Calu3 (cell line): ENCODE measurements around the gene CREBBP. TPM values are rescaled to one million over a fixed set of nuclear protein-coding genes. Genes with fewer than 3 reads are reported as not detected.

Source experiments
- BruUV-seq: library from RNA; stranded (reverse); fragments of 400-500 nt; replicated peaks from 2 replicates; lab custom pipeline; 2021; lab: Mats Ljungman, UMichigan
- CTCF ChIA-PET: fragments of 300-600 bp; sonication (Branson Sonifier 250); formaldehyde crosslinking; loops from one replicate; lab custom pipeline; 2022; ENCODE audit warnings: antibody characterized with exemption; lab: Charles Lee
- DNase-seq: peaks from one replicate; pipeline ENCODE4 v3.0.0; 2022
- H3K27ac Mint-ChIP-seq: one replicate; pipeline ENCODE4 v1.8.0; 2022; ENCODE audit warnings: mixed read lengths; ENCODE audit not compliant: unreplicated experiment
- H3K27me3 Mint-ChIP-seq: one replicate; pipeline ENCODE4 v1.8.0; 2022; ENCODE audit warnings: mixed read lengths; ENCODE audit not compliant: unreplicated experiment
- H3K36me3 Mint-ChIP-seq: one replicate; pipeline ENCODE4 v1.8.0; 2022; ENCODE audit warnings: mild to moderate bottlenecking, moderate library complexity, mixed read lengths; ENCODE audit not compliant: insufficient read depth, unreplicated experiment
- H3K4me1 Mint-ChIP-seq: one replicate; pipeline ENCODE4 v1.8.0; 2022; ENCODE audit warnings: mild to moderate bottlenecking, low read depth, mixed read lengths; ENCODE audit not compliant: unreplicated experiment
- H3K4me3 Mint-ChIP-seq: one replicate; pipeline ENCODE4 v1.8.0; 2022; ENCODE audit warnings: mild to moderate bottlenecking, low read depth, moderate library complexity, mixed read lengths; ENCODE audit not compliant: unreplicated experiment
- H3K9me3 Mint-ChIP-seq: one replicate; pipeline ENCODE4 v1.8.0; 2022; ENCODE audit warnings: low read depth, mixed read lengths; ENCODE audit not compliant: unreplicated experiment
- intact Hi-C: fragments of 100-400 bp; cut with micrococcal nuclease; formaldehyde crosslinking; loops from one replicate; pipeline ENCODE4 v1.10.0; 2022; ENCODE audit not compliant: unreplicated experiment
- total RNA-seq: library from RNA; stranded (reverse); gene quantifications from 2 replicates; pipeline ENCODE4 v1.2.3, GENCODE V29; 2022
- TF ChIP-seq, protein P1 (sequence below): fragments of 200-600 bp; IDR thresholded peaks from one replicate; pipeline ENCODE4 v1.8.0; 2022; ENCODE audit warnings: antibody characterized with exemption; ENCODE audit not compliant: unreplicated experiment

CREBBP gene
- total RNA-seq, 1 experiment from 2014 or later: 91.0 TPM

GRCh38 chr16:3701531-3701930 is 179.0 kb downstream of the CREBBP start:
- Mint-ChIP-seq H3K4me1 (peaks cover 5% of the 10 kb centered on the region), H3K27ac (no peak overlapping the region), H3K27me3 (no peaks in the 10 kb centered on the region), H3K4me3 (no peak overlapping the region), H3K36me3 (peaks cover 24% of the 10 kb centered on the region), H3K9me3 (no peaks in the 10 kb centered on the region)
- TF ChIP-seq, protein P1, sequence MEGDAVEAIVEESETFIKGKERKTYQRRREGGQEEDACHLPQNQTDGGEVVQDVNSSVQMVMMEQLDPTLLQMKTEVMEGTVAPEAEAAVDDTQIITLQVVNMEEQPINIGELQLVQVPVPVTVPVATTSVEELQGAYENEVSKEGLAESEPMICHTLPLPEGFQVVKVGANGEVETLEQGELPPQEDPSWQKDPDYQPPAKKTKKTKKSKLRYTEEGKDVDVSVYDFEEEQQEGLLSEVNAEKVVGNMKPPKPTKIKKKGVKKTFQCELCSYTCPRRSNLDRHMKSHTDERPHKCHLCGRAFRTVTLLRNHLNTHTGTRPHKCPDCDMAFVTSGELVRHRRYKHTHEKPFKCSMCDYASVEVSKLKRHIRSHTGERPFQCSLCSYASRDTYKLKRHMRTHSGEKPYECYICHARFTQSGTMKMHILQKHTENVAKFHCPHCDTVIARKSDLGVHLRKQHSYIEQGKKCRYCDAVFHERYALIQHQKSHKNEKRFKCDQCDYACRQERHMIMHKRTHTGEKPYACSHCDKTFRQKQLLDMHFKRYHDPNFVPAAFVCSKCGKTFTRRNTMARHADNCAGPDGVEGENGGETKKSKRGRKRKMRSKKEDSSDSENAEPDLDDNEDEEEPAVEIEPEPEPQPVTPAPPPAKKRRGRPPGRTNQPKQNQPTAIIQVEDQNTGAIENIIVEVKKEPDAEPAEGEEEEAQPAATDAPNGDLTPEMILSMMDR: no peak
- intact Hi-C loops: no loop called here
- CTCF ChIA-PET: interaction anchor here (0.6 to 0.7 kb wide), 2 partner anchors 56 to 275 kb away, joined by 3 to 4 read pairs; no protein-coding TSS in a partner anchor
- no TSS peak for BruUV-seq
- no peak for DNase-seq

GRCh38 chr16:3698941-3699340 is 181.6 kb downstream of the CREBBP start:
- Mint-ChIP-seq H3K27me3 (no peaks in the 10 kb centered on the region), H3K36me3 (peaks cover 31% of the 10 kb centered on the region), H3K27ac (no peak overlapping the region), H3K4me1 (peaks cover 25% of the 10 kb centered on the region), H3K4me3 (no peak overlapping the region), H3K9me3 (no peaks in the 10 kb centered on the region)
- no TSS peak for BruUV-seq
- CTCF ChIA-PET: no interaction called here
- DNase-seq: no peak
- intact Hi-C loops: loop anchor here (10.0 kb wide), 1 partner anchor 56 kb away; no protein-coding TSS in a partner anchor
- TF ChIP-seq, protein P1: no peak

DNA sequence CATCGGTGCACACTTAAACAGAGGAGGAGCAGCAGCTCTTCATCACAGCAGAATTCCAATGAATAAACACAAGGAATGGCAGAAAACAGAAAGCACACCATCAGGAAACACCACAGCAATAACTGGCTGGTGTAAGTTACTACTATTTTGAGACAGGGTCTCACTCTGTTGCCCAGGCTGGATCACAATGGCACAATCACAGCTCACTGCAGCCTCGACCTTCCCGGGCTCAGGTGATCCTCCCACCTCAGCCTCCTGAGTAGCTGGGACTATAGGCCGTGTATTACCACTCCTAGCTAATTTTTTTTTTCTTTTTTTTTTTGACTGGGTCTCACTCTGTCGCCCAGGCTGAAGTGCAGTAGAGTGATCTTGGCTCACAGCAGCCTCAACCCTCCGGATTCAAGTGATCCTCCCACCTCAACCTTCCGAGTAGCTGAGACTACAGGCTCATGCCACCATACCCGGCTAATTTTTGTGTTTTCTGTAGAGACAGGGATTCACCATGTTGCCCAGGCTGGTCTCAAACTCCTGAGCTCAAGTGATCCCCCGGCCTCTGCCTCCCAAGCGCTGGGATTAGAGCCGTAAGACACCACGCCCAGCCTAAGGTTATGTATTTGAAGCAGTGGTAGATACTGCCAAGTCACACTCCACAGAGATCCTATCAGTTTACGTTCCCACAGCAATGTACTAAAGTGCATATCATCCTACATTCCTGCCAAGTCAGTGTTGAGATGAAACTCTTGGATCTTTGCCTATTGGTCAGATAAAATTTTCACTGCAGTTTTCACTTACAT is 183.9 kb downstream of the CREBBP start:
- CTCF ChIA-PET: interaction anchor here (0.6 to 1.4 kb wide), 6 partner anchors 15 to 242 kb away, joined by 3 to 7 read pairs (median 4); partner anchors contain the start of gene TRAP1
- intact Hi-C loops: loop anchor here (10.0 kb wide), 1 partner anchor 58 kb away; no protein-coding TSS in a partner anchor
- no TSS peak for BruUV-seq
- Mint-ChIP-seq H3K4me1 (peaks cover 25% of the 10 kb centered on the region), H3K36me3 (peaks cover 19% of the 10 kb centered on the region), H3K27me3 (no peaks in the 10 kb centered on the region), H3K9me3 (no peaks in the 10 kb centered on the region), H3K4me3 (peak overlapping the region; percentile 58), H3K27ac (peak overlapping the region; percentile 78)
- DNase-seq: no peak
- TF ChIP-seq, protein P1: no peak

GRCh38 chr16:3695610-3696369 is 184.7 kb downstream of the CREBBP start:
- BruUV-seq: no TSS peak
- CTCF ChIA-PET: interaction anchor here (0.6 to 1.4 kb wide), 4 partner anchors 15 to 243 kb away, joined by 3 to 7 read pairs (median 4); no protein-coding TSS in a partner anchor
- Mint-ChIP-seq H3K27ac (peak overlapping the region; percentile 78), H3K27me3 (no peaks in the 10 kb centered on the region), H3K36me3 (peaks cover 21% of the 10 kb centered on the region), H3K4me3 (peak overlapping the region; percentile 58), H3K9me3 (no peaks in the 10 kb centered on the region), H3K4me1 (peaks cover 27% of the 10 kb centered on the region)
- peak; percentile 44 for DNase-seq
- intact Hi-C loops: loop anchor here (10.0 kb wide), 1 partner anchor 59 kb away; no protein-coding TSS in a partner anchor
- TF ChIP-seq, protein P1: no peak
